Measurements from ENCODE around the gene YY2.
"Not testable (repeated sequence)": the region's sequence is repeated elsewhere in the genome, so short reads cannot be mapped to it uniquely, and the experiment has no call there.

Gene YY2

DNA sequence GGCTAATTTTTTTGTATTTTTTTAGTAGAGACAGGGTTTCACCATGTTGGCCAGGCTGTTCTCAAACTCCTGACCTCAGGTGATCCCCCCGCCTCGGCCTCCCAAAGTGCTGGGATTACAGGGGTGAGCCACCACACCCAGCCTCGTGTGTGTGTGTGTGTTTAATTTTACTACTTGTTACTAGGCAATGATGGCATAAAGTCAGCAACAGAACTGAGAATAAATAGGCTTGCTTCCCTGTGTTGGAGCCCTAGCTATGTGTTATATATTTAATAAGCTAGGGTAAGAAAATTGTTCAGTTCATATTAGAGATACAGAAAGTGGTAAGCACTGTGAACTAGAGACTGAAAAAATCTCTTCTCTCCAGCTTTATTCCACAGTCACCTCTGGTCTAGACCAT, 18.4 kb downstream of the YY2 start:
- H3K27me3 ChIP-seq (ENCODE audit: control insufficient read depth, insufficient read depth, low read length); H3K36me3 ChIP-seq (ENCODE audit: control insufficient read depth, low read depth, low read length); H3K4me3 ChIP-seq (ENCODE audit: low read length); H3K27ac ChIP-seq (ENCODE audit: low read length); H3K4me1 ChIP-seq (ENCODE audit: control insufficient read depth, low read depth, low read length); H3K9ac ChIP-seq (ENCODE audit: low read length); H3K9me3 ChIP-seq (ENCODE audit: control insufficient read depth, low read depth, low read length): not testable (repeated sequence)

- H3K27me3 ChIP-seq (ENCODE audit: control insufficient read depth, insufficient read depth, low read length): no peaks in the 10 kb centered on the region
- H3K4me3 ChIP-seq (ENCODE audit: low read length): no peak overlapping the region
- no peak overlapping the region for H3K27ac ChIP-seq (ENCODE audit: low read length)
- H3K36me3 ChIP-seq (ENCODE audit: control insufficient read depth, low read depth, low read length): no peaks in the 10 kb centered on the region
- H3K4me1 ChIP-seq (ENCODE audit: control insufficient read depth, low read depth, low read length): no peaks in the 10 kb centered on the region
- no peak overlapping the region for H3K9ac ChIP-seq (ENCODE audit: low read length)
- peaks cover 7% of the 10 kb centered on the region for H3K9me3 ChIP-seq (ENCODE audit: control insufficient read depth, low read depth, low read length)
Measured at GRCh38 chrX:21875013-21875412, 19.2 kb downstream of the YY2 start.

GRCh38 chrX:21881881-21882574, 26.2 kb downstream of the YY2 start:
- Histone ChIP-seq H3K27ac (ENCODE audit: low read length) (no peak overlapping the region), H3K9me3 (ENCODE audit: control insufficient read depth, low read depth, low read length) (peaks cover 22% of the 10 kb centered on the region), H3K27me3 (ENCODE audit: control insufficient read depth, insufficient read depth, low read length) (no peaks in the 10 kb centered on the region), H3K36me3 (ENCODE audit: control insufficient read depth, low read depth, low read length) (no peaks in the 10 kb centered on the region), H3K4me1 (ENCODE audit: control insufficient read depth, low read depth, low read length) (no peaks in the 10 kb centered on the region), H3K9ac (ENCODE audit: low read length) (no peak overlapping the region), H3K4me3 (ENCODE audit: low read length) (no peak overlapping the region)

GRCh38 chrX:21883258-21883657, 27.5 kb downstream of the YY2 start:
- no peak overlapping the region for H3K9ac ChIP-seq (ENCODE audit: low read length)
- no peak overlapping the region for H3K4me3 ChIP-seq (ENCODE audit: low read length)
- no peaks in the 10 kb centered on the region for H3K4me1 ChIP-seq (ENCODE audit: control insufficient read depth, low read depth, low read length)
- no peak overlapping the region for H3K27ac ChIP-seq (ENCODE audit: low read length)
- no peaks in the 10 kb centered on the region for H3K27me3 ChIP-seq (ENCODE audit: control insufficient read depth, insufficient read depth, low read length)
- no peaks in the 10 kb centered on the region for H3K36me3 ChIP-seq (ENCODE audit: control insufficient read depth, low read depth, low read length)
- peaks cover 26% of the 10 kb centered on the region for H3K9me3 ChIP-seq (ENCODE audit: control insufficient read depth, low read depth, low read length)

DNA sequence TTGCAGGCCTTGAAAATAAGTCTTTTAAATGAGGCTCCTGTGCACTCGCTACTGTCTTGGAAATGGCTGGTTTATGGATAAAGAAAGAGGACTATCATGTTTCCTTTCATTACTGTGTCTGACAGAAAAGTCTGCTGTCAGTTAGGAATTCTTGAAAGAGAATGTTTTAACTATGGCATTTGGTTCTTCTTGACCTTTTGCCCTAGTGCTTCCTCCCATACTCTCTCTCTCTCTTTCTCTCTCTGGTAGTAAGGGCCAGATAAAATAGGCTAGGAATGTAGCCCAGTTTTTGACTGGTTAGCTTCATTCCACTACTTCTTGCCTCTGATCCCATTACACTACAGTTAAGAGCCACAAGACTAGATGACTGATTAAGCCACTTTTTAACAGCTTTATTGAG, 29.8 kb downstream of the YY2 start:
- Histone ChIP-seq H3K27me3 (ENCODE audit: control insufficient read depth, insufficient read depth, low read length) (no peaks in the 10 kb centered on the region), H3K9me3 (ENCODE audit: control insufficient read depth, low read depth, low read length) (peaks cover 18% of the 10 kb centered on the region), H3K4me1 (ENCODE audit: control insufficient read depth, low read depth, low read length) (no peaks in the 10 kb centered on the region), H3K27ac (ENCODE audit: low read length) (no peak overlapping the region), H3K9ac (ENCODE audit: low read length) (no peak overlapping the region), H3K36me3 (ENCODE audit: control insufficient read depth, low read depth, low read length) (no peaks in the 10 kb centered on the region), H3K4me3 (ENCODE audit: low read length) (no peak overlapping the region)

GRCh38 chrX:21905313-21905712, 49.5 kb downstream of the YY2 start:
- Histone ChIP-seq H3K9me3 (ENCODE audit: control insufficient read depth, low read depth, low read length) (peaks cover 9% of the 10 kb centered on the region), H3K4me3 (ENCODE audit: low read length) (no peak overlapping the region), H3K27ac (ENCODE audit: low read length) (no peak overlapping the region), H3K4me1 (ENCODE audit: control insufficient read depth, low read depth, low read length) (peaks cover 16% of the 10 kb centered on the region), H3K27me3 (ENCODE audit: control insufficient read depth, insufficient read depth, low read length) (no peaks in the 10 kb centered on the region), H3K9ac (ENCODE audit: low read length) (no peak overlapping the region), H3K36me3 (ENCODE audit: control insufficient read depth, low read depth, low read length) (no peaks in the 10 kb centered on the region)

DNA sequence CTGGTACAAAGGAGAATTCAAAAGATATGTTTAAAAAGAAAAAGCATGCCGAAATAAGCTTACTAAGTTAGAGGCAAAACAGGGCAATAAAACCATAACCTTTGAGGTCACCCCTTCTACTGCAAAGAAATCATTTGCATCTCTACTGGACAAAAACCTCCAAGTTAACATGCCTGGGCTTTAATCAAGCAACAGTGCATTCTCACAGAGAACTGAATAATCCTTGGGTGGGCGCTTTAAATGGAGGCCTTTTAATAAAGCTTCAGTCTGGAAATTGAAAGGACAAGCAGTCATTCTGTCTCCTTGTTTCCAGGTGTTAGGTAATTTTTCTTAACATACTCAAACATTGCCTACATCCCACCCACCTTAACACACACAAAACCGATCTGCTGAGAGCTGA, 50.2 kb downstream of the YY2 start:
- Histone ChIP-seq H3K27ac (ENCODE audit: low read length) (no peak overlapping the region), H3K4me3 (ENCODE audit: low read length) (no peak overlapping the region), H3K9me3 (ENCODE audit: control insufficient read depth, low read depth, low read length) (peaks cover 9% of the 10 kb centered on the region), H3K36me3 (ENCODE audit: control insufficient read depth, low read depth, low read length) (no peaks in the 10 kb centered on the region), H3K4me1 (ENCODE audit: control insufficient read depth, low read depth, low read length) (peaks cover 16% of the 10 kb centered on the region), H3K27me3 (ENCODE audit: control insufficient read depth, insufficient read depth, low read length) (no peaks in the 10 kb centered on the region), H3K9ac (ENCODE audit: low read length) (no peak overlapping the region)

DNA sequence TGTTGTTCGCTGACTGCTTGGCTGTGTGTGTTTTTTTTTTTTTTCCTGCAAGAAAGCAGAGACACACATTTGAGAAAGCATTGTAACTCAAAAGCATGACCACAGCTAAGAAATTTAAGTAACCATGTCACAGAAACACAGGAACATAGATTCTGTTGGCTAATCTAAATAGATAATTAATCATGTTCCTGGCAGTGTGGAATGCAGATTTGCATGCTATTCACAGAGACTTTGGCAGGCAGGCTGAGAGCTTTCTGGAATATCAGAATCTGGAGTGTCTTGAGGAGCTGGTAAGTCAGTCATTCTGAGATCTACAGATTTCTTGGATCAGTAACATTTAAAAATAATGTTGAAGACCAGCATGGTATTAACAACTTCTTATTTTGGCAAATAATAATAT, 51.5 kb downstream of the YY2 start:
- peaks cover 16% of the 10 kb centered on the region for H3K4me1 ChIP-seq (ENCODE audit: control insufficient read depth, low read depth, low read length)
- peaks cover 6% of the 10 kb centered on the region for H3K9me3 ChIP-seq (ENCODE audit: control insufficient read depth, low read depth, low read length)
- H3K27ac ChIP-seq (ENCODE audit: low read length): no peak overlapping the region
- H3K4me3 ChIP-seq (ENCODE audit: low read length): no peak overlapping the region
- no peak overlapping the region for H3K9ac ChIP-seq (ENCODE audit: low read length)
- H3K36me3 ChIP-seq (ENCODE audit: control insufficient read depth, low read depth, low read length): no peaks in the 10 kb centered on the region
- H3K27me3 ChIP-seq (ENCODE audit: control insufficient read depth, insufficient read depth, low read length): no peaks in the 10 kb centered on the region
